IPS-20b (cell line): ENCODE data around the gene SLC51B.
"Not testable (repeated sequence)": the region's sequence is repeated elsewhere in the genome, so short reads cannot be mapped to it uniquely, and the experiment has no call there.

Experiments
- H3K27ac ChIP-seq: one replicate; pipeline ENCODE4 v1.5.1; 2013; ENCODE audit warnings: low read length
- H3K27me3 ChIP-seq: 2 replicates; pipeline ENCODE4 v1.6.1; 2013; ENCODE audit warnings: mild to moderate bottlenecking, low read length, inconsistent platforms; ENCODE audit not compliant: insufficient read depth
- H3K36me3 ChIP-seq: 2 replicates; pipeline ENCODE4 v1.6.1; 2013; ENCODE audit warnings: low read depth, mild to moderate bottlenecking, inconsistent platforms, low read length, moderate library complexity; ENCODE audit not compliant: insufficient read depth
- H3K4me1 ChIP-seq: 2 replicates; pipeline ENCODE4 v1.6.1; 2013; ENCODE audit warnings: mild to moderate bottlenecking, control low read depth, inconsistent platforms, low read length, moderate library complexity; ENCODE audit not compliant: insufficient read depth
- H3K4me3 ChIP-seq: 2 replicates; pipeline ENCODE4 v1.5.1; 2013; ENCODE audit warnings: mild to moderate bottlenecking, low read length, inconsistent platforms
- H3K9ac ChIP-seq: 2 replicates; pipeline ENCODE4 v1.6.1; 2013; ENCODE audit warnings: low read depth, mild to moderate bottlenecking, inconsistent platforms, low read length, moderate library complexity
- H3K9me3 ChIP-seq: 2 replicates; pipeline ENCODE4 v1.6.1; 2013; ENCODE audit warnings: mild to moderate bottlenecking, low read depth, low read length, inconsistent platforms; ENCODE audit not compliant: insufficient read depth

SLC51B gene

DNA sequence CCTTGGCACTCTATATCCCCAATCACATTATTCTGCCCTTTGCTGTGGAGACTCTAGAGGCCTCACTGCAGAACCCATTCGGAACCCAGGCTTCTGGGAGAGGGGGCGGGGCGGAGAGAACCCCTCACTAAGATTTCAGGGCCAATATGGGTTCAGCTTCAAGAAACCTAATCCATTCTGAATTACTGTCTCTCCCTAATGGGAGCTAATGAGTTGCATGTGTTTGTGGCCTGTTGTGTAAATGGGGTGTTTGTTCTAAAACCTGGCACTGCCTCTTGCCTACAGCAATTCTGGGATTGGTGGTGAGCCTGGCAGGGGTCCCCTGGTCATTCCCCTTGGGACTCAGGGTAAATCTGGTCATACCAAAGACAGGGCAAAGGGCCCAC lies 23.2 kb downstream of the SLC51B start:
- no peaks in the 10 kb centered on the region; the same call in none of the 2 replicates for H3K9me3 ChIP-seq
- H3K36me3 ChIP-seq = no peaks in the 10 kb centered on the region
- H3K27me3 ChIP-seq = peaks cover 23% of the 10 kb centered on the region
- H3K27ac ChIP-seq = no peak overlapping the region
- peak overlapping the region; percentile 78; the same call in 1 of the 2 replicates for H3K4me3 ChIP-seq
- H3K4me1 ChIP-seq = peaks cover 21% of the 10 kb centered on the region; the same call in 1 of the 2 replicates
- H3K9ac ChIP-seq = peak overlapping the region; percentile 59; the same call in 1 of the 2 replicates

DNA sequence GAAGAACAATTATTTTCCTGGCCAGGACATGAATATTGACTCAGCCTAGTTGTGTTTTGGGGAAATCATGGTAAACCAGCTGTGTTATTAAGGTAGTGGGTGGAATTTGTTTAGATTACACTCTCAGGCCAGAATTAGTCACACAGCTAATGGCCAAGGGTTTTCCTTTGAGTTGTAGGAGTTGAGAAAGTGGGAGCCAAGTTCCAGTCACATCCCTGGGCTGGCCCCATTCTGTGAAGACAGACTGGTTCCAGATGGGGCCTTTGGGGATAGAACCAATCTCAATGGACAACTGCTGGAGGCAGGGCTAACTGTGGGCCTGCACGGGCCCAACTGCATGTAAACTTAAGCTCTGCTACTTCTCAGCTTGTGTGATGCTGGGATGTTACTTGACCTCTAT lies 24.0 kb downstream of the SLC51B start:
- no peak overlapping the region for H3K4me3 ChIP-seq
- no peaks in the 10 kb centered on the region; the same call in none of the 2 replicates for H3K9me3 ChIP-seq
- H3K36me3 ChIP-seq = no peaks in the 10 kb centered on the region
- H3K27ac ChIP-seq = no peak overlapping the region
- H3K27me3 ChIP-seq = peaks cover 23% of the 10 kb centered on the region
- H3K4me1 ChIP-seq = peaks cover 21% of the 10 kb centered on the region; the same call in 1 of the 2 replicates
- H3K9ac ChIP-seq = no peak overlapping the region

DNA sequence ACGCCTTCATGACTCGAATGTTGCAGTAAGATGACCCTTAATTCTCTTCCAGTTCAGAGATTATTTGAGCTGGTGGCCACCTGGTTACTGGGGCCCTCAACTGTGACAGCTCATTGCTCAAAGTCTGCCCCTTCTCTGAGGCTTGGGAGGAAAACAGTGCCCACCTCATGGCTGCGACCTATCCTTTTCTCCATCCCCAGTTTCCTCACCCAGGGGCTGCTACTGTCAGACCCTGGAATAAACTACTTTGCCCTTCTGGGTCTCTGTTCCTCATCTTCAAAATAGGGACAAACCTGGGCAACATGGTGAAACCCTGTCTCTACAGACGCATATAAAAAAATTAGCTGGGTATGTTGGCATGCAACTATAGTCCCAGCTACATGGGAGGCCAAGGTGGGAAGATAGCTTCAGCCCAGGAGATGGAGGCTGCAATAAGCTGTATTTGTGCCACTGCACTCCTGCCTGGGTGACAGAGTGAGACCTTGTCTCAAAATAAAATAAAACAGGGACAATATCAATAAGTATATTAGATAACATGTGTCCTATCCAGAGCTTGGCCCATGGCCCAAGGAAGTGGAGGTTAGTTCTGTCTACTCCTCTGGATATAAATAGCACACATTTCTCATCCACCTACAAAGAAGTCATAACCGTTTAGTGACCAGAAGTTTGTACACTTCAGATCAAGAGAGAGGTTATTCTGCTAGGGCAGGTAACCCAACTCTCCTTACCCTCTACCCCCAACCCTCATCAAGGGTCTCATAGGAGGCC lies 24.8 kb downstream of the SLC51B start:
- no peak overlapping the region for H3K9ac ChIP-seq
- no peaks in the 10 kb centered on the region for H3K36me3 ChIP-seq
- peaks cover 21% of the 10 kb centered on the region; the same call in 1 of the 2 replicates for H3K4me1 ChIP-seq
- H3K4me3 ChIP-seq = no peak overlapping the region
- peaks cover 23% of the 10 kb centered on the region for H3K27me3 ChIP-seq
- H3K27ac ChIP-seq = no peak overlapping the region
- H3K9me3 ChIP-seq = no peaks in the 10 kb centered on the region; the same call in none of the 2 replicates

DNA sequence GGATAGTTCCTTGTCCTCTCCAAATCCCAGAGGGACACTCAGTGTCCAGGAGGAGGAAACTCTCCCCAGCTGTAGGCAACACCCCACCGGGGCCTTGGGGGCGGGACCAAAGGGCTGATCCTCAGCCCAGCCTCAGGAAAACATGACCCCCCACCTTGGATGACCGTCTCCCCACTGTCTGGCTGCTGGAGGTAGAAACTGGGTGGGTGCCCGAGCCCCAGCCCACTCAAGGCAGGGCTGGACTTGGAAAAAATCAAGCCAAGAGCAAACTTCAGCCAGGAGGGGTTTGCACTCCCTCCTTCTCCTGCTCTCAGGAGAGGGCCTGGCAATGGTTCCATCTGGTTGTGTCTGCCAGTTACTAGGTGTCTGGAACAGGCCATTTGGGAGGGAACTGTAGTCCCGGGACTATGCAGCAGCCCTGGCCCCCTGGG lies 26.2 kb downstream of the SLC51B start:
- H3K4me1 ChIP-seq = peaks cover 14% of the 10 kb centered on the region; the same call in 1 of the 2 replicates

DNA sequence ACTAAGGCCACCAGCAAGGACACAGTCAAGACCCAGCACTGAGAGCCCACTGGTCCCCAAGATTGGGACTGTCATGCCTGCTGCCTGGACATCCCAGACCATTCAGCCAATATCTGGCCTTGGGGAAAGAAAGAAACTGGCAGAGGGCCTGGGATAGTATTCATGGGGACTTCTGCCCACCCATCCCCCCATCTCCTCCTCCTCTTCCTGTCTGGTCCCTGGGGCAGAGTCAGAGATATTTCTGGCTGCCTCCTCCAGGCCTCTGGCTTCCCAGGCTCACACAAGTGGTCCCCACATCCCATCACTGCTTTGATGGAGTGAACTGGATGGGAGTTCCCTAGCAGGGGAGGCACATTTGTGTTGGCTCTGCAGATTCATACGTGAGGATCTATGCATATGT lies 26.8 kb downstream of the SLC51B start:
- no peaks in the 10 kb centered on the region for H3K36me3 ChIP-seq
- no peak overlapping the region for H3K27ac ChIP-seq
- no peak overlapping the region for H3K4me3 ChIP-seq
- no peaks in the 10 kb centered on the region; the same call in none of the 2 replicates for H3K9me3 ChIP-seq
- H3K27me3 ChIP-seq = peaks cover 18% of the 10 kb centered on the region
- no peak overlapping the region for H3K9ac ChIP-seq
- peaks cover 8% of the 10 kb centered on the region; the same call in 1 of the 2 replicates for H3K4me1 ChIP-seq

More for the DNA sequence above, 26.2 kb downstream of the SLC51B start:
- Histone ChIP-seq H3K27me3 (peaks cover 23% of the 10 kb centered on the region), H3K27ac (no peak overlapping the region), H3K9ac (no peak overlapping the region), H3K36me3 (no peaks in the 10 kb centered on the region), H3K9me3 (no peaks in the 10 kb centered on the region; the same call in none of the 2 replicates), H3K4me3 (no peak overlapping the region)

DNA sequence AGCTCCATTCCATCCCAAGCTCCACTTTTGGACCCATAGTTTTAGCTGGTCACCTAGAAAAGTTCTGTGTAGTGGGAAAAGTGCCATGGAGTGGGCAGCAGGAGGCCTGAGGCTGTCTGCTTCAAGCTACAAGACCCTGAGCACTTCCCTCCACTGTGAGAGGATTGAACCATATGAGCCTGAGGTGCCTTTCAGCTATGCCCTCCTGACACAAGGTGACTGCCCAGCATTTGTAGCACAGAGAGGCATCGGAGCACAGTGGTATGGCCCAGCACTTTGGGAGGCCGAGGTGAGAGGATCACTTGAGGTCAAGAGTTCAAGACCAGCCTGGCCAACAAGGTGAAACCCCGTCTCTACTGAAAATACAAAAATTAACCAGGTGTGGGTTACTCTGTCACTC lies 27.4 kb downstream of the SLC51B start:
- Histone ChIP-seq H3K4me1 (peaks cover 4% of the 10 kb centered on the region; the same call in 1 of the 2 replicates), H3K4me3 (no peak overlapping the region), H3K9ac (no peak overlapping the region), H3K27ac (no peak overlapping the region), H3K9me3 (no peaks in the 10 kb centered on the region; the same call in none of the 2 replicates), H3K36me3 (no peaks in the 10 kb centered on the region), H3K27me3 (peaks cover 12% of the 10 kb centered on the region; the same call in 1 of the 2 replicates)

DNA sequence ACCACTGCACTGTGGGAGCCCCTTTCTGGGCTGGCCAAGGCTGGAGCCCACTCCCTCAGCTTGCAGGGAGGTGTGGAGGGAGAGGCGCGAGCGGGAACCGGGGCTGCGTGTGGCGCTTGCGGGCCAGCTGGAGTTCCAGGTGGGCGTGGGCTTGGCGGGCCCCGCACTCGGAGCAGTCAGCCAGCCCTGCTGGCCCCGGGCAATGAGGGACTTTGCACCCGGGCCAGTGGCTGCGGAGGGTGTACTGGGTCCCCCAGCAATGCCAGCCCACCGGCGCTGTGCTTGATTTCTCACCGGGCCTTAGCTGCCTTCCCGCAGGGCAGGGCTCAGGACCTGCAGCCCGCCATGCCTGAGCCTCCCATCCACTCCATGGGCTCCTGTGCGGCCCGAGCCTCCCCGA lies 29.8 kb downstream of the SLC51B start:
- not testable (repeated sequence) for H3K9ac ChIP-seq, H3K27ac ChIP-seq, H3K9me3 ChIP-seq, H3K36me3 ChIP-seq, H3K4me3 ChIP-seq, H3K4me1 ChIP-seq, H3K27me3 ChIP-seq

DNA sequence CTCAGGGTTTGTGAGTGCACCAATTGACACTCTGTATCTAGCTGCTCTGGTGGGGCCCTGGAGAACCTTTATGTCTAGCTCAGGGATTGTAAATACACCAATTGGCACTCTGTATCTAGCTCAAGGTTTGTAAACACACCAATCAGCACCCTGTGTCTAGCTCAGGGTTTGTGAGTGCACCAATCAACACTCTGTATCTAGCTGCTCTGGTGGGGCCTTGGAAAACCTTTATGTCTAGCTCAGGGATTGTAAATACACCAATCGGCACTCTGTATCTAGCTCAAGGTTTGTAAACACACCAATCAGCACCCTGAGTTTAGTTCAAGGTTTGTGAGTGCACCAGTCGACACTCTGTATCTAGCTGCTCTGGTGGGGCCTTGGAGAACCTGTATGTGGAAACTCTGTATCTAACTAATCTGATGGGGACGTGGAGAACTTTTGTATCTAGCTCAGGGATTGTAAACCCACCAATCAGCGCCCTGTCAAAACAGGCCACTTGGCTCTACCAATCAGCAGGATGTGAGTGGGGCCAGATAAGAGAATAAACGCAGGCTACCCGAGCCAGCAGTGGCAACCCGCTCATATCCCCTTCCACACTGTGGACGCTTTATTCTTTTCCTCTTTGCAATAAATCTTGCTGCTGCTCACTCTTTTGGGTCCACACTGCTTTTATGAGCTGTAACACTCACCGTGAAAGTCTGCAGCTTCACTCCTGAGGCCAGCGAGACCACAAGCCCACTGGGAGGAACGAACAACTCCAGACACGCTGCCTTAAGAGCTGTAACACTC lies 30.6 kb downstream of the SLC51B start:
- not testable (repeated sequence) for H3K36me3 ChIP-seq, H3K27me3 ChIP-seq, H3K9me3 ChIP-seq, H3K4me1 ChIP-seq, H3K27ac ChIP-seq, H3K4me3 ChIP-seq, H3K9ac ChIP-seq

DNA sequence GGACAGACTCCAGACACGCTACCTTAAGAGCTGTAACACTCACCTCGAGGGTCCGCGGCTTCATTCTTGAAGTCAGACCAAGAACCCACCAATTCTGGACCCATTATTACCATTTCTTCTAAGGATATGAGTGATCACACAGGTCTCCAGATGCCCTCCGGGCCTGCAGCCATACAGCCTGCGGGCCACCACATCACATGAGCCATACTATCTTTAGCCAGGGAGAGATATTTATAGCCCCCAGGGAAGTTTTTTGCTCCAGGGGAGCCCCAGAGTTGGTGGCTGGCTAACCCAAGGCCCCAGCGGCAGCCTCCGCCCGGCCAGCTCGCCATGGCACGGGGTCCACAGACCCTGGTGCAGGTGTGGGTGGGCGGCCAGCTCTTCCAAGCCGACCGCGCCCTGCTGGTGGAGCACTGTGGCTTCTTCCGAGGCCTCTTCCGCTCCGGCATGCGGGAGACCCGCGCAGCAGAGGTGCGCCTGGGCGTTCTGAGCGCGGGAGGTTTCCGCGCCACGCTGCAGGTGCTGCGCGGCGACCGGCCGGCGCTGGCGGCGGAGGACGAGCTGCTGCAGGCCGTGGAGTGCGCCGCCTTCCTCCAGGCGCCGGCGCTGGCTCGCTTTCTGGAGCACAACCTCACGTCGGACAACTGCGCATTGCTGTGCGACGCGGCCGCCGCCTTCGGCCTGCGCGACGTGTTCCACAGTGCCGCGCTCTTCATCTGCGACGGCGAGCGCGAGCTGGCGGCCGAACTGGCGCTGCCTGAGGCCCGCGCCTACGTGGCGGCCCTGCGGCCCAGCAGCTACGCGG lies 31.5 kb downstream of the SLC51B start, which contains the start of gene KBTBD13:
TSS of gene KBTBD13 (plus strand) at position 261 of the 805 bp plus-strand sequence. CDS start at position 331, 70 bp downstream.
- no peak within 1 kb of the TSS for H3K27ac ChIP-seq
- H3K36me3 ChIP-seq = no peaks in the 10 kb centered on the region
- no peaks in the 10 kb centered on the region; the same call in 1 of the 2 replicates for H3K4me1 ChIP-seq
- no peak within 1 kb of the TSS for H3K4me3 ChIP-seq
- H3K9me3 ChIP-seq = no peaks in the 10 kb centered on the region; the same call in none of the 2 replicates
- no peak within 1 kb of the TSS for H3K9ac ChIP-seq
- peaks cover 17% of the 10 kb centered on the region; the same call in 1 of the 2 replicates for H3K27me3 ChIP-seq

DNA sequence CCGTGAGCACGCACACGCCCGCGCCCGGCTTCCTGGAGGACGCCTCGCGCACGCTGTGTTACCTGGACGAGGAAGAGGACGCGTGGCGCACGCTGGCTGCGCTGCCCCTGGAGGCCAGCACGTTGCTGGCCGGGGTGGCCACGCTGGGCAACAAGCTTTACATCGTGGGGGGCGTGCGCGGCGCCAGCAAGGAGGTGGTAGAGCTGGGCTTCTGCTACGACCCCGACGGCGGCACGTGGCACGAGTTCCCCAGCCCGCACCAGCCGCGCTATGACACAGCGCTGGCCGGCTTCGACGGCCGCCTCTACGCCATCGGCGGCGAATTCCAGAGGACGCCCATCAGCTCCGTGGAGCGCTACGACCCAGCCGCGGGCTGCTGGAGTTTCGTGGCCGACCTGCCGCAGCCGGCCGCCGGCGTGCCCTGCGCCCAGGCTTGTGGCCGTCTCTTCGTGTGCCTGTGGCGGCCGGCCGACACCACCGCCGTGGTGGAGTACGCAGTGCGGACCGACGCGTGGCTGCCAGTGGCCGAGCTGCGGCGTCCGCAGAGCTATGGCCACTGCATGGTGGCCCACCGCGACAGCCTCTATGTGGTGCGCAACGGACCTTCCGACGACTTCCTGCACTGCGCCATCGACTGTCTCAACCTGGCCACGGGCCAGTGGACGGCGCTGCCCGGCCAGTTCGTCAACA lies 32.2 kb downstream of the SLC51B start:
- Histone ChIP-seq H3K9me3 (no peaks in the 10 kb centered on the region; the same call in none of the 2 replicates), H3K9ac (no peak overlapping the region), H3K4me3 (no peak overlapping the region), H3K36me3 (no peaks in the 10 kb centered on the region), H3K27ac (no peak overlapping the region), H3K27me3 (peaks cover 25% of the 10 kb centered on the region), H3K4me1 (peaks cover 5% of the 10 kb centered on the region; the same call in 1 of the 2 replicates)
